SK-N-SH treated with all-trans-retinoic acid at 6 μM for 48 hours (cell line): Measurements from ENCODE around the gene PPME1.

Experiments used
- ARNTL ChIP-seq: fragments of 450-650 bp; formaldehyde crosslinking; IDR thresholded peaks from 2 replicates; pipeline ENCODE4 v1.5.0; 2020; ENCODE audit warnings: low read depth, mild to moderate bottlenecking, moderate library complexity, borderline replicate concordance
- PATZ1 ChIP-seq: fragments of 250-450 bp; sonication (Bioruptor Pico); IDR thresholded peaks from 2 replicates; pipeline ENCODE4 v1.8.0; 2020; ENCODE audit warnings: mild to moderate bottlenecking, moderate library complexity, borderline replicate concordance
- POU6F1 ChIP-seq: fragments of 250-450 bp; sonication (Bioruptor Pico); IDR thresholded peaks from 2 replicates; pipeline ENCODE4 v1.8.0; 2021; ENCODE audit warnings: low read depth, mild to moderate bottlenecking, moderate library complexity, borderline replicate concordance
- SNAI2 ChIP-seq: fragments of 250-450 bp; sonication (Bioruptor Pico); IDR thresholded peaks from 2 replicates; pipeline ENCODE4 v1.5.0; 2020; ENCODE audit warnings: mild to moderate bottlenecking, moderate library complexity
- TOX ChIP-seq: fragments of 250-450 bp; sonication (Bioruptor Pico); IDR thresholded peaks from 2 replicates; pipeline ENCODE4 v1.8.0; 2021; ENCODE audit warnings: mild to moderate bottlenecking, moderate library complexity, borderline replicate concordance
- ZFP30 ChIP-seq: fragments of 450-650 bp; formaldehyde crosslinking; IDR thresholded peaks from 2 replicates; pipeline ENCODE4 v1.5.0; 2022; ENCODE audit warnings: mild to moderate bottlenecking, moderate library complexity
- TF ChIP-seq, protein P1 (sequence below): fragments of 250-450 bp; sonication (Bioruptor Pico); IDR thresholded peaks from 2 replicates; pipeline ENCODE4 v1.5.1; 2020; ENCODE audit warnings: low read depth, mild to moderate bottlenecking, moderate library complexity

- TF ChIP-seq PATZ1: no peak
- TF ChIP-seq POU6F1 (CRISPR knock-in tag): no peak
- TF ChIP-seq SNAI2 (CRISPR knock-in tag): no peak
- no peak for TF ChIP-seq ARNTL (CRISPR knock-in tag)
- TF ChIP-seq, protein P1, sequence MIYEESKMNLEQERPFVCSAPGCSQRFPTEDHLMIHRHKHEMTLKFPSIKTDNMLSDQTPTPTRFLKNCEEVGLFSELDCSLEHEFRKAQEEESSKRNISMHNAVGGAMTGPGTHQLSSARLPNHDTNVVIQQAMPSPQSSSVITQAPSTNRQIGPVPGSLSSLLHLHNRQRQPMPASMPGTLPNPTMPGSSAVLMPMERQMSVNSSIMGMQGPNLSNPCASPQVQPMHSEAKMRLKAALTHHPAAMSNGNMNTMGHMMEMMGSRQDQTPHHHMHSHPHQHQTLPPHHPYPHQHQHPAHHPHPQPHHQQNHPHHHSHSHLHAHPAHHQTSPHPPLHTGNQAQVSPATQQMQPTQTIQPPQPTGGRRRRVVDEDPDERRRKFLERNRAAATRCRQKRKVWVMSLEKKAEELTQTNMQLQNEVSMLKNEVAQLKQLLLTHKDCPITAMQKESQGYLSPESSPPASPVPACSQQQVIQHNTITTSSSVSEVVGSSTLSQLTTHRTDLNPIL: no peak
- TF ChIP-seq ZFP30 (CRISPR knock-in tag): no peak
- no peak for TF ChIP-seq TOX (CRISPR knock-in tag)
Measured at GRCh38 chr11:74299015-74299414, 127.9 kb downstream of the PPME1 start.
